ENCODE results near the gene SAP30BP. TPM values are rescaled to one million over a fixed set of nuclear protein-coding genes. Genes with fewer than 3 reads are reported as not detected.

Gene SAP30BP
- total RNA-seq, 1 donor from 2014 or later, result 41.4 TPM

DNA sequence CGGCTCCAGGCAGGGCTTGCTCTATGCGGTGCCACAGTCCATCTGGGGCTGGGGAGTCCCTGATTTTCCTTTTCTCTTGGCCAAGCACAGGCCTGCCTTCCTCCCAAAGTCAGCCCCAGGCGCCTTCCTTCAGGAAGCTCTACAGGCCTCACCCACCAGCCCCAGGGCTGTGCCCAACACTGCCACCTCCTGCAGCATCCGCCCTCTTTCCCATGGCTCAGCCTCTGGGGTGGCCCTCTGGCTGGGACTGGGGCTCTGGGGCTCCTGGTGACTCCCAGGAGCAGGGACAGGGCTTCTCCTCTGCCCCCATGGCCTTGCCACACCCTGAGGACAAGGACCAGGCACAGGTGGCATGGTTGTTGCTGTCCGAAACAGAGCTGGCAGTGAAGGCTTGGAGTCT is 54.9 kb downstream of the SAP30BP start:
- no peak for DNase-seq

DNA sequence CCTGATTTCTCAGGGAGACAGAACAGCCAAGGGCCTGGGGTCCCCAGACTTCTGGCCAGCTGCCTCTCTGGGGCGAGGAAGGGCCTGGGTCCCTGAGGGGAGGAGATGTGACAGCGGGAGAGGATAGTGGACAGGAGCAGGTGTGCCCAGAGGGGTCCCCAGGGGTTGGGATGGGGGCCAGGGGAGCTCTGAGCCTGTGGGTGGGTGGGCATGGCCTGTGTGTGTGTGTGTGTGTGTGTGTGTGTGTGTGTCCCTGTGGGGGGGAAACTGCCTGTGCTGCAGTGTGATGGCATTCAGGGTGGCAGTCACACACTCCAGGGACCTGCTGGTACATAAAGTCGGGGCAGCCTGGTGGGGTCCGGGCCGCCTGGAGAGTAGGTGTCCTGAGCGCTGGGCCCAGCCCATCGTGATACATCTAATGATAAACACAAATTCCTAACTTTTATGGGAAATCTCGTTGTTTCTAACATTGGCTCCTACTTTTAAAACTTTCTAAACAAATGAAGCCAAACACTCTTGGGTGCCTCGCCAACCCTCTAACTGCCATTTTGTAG is 55.5 kb downstream of the SAP30BP start:
- no peak for DNase-seq

DNA sequence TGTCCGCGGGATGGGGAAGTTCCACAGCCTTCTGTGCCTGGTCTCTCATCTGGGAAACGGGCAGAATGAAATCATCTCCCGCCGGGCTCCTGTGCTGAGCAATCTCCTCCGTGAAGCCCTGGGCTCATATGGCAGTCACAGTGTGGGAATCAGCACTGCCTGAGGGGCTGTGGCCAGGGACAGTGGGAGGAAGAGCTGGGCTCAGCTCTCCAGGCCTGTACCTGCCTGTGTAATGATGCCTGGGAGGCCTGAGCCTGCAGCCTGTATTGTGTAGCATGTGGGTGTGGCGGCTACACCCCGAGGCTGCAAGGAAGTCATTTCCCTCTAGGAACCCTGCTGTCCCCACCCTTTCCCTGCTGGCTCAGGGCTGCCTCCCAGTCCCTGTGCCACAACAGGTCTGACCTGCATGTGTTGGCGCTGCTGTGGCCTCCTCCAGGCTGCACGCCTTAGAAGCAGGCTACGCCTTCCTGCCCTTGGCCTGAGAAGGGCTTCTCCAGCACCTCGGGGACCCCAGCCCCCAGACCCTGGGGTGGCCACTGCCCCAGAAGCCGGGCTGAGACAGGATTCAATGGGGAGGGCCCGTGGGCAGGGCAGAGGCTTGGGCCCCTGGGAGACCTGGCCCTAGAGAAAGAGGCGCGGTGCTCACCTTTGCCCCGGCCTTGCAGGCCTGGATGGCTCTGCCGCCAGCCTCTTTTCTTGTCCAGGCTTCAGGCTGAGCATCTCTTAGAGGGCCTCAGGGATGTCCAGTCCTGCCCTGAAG is 56.2 kb downstream of the SAP30BP start:
- no peak for DNase-seq

DNA sequence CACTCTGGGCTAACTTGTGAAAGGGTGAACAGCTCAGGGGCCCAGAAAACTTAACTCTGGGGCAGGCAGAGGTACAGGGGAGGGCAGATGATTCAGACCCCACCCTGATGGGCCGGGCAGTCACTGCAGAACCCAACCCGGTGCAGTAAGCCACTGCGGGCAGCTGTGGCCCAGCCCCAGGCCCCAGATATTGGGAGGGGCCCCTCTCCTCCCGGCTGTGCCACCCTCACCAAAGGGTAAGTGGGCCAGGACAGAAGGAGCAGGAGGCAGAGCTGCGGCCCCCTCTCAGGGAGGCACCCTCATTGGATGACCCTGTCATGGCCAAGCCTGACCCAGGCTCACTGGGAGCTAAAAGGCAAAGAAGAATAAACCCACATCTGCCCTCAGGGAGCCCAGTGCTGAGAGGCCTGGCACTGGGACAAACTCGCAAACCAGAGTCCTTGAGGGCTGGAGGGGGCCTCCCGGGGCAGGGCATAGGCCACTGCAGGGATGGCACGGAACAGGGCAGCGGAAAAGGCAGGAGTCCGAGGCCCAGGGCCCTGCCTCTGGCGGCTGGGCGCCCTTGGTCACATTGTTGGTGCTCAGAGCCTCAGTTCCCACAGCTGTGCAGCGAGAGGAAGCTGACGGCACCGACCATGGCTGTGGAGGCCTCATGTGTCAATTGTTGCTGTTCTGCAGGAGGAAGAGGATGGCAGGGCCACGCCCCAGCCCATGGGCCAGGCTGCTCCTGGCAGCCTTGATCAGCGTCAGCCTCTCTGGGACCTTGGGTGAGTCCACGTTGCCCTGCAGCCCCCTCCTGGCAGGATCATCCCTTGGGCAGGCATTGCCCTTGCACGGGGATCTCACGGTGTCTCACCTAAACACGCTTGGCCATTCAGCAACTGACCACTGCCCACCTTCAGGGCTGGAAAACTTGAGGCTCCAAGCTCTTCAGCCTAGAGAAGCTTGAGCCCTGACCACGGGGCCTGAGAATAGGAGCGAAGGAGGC is 57.2 kb downstream of the SAP30BP start:
- no peak for DNase-seq

DNA sequence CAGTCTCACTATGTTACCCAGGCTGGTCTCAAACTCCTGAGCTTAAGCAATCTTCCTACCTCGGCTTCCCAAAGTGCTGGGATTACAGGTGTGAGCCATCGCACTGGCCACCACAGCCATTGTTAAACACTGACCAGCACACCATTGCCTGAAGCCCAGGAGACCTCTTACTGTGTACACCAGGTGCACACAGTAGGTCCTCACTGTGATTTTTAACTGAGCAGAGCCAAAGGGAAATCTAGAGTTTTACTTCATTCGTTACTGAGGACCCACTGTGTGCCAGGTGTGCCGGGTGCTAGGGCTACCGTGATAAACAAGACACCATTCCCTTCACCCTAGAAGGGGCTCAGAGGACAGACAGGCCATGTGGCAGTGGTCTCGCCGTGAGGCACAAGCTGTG is 58.4 kb downstream of the SAP30BP start:
- DNase-seq, result no peak

DNA sequence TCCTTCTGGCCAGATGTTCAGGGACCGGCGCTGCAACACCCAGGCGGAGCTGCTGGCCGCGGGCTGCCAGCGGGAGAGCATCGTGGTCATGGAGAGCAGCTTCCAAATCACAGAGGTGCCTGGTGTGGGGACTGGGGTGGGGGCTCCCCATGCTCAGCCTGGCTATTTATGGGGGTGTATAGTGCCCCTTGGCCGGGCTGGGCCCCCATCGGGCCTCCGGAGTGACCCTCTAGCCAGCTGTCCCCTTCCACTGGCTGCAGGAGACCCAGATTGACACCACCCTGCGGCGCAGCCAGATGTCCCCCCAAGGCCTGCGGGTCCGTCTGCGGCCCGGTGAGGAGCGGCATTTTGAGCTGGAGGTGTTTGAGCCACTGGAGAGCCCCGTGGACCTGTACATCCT is 60.3 kb downstream of the SAP30BP start:
- no peak for DNase-seq

DNA sequence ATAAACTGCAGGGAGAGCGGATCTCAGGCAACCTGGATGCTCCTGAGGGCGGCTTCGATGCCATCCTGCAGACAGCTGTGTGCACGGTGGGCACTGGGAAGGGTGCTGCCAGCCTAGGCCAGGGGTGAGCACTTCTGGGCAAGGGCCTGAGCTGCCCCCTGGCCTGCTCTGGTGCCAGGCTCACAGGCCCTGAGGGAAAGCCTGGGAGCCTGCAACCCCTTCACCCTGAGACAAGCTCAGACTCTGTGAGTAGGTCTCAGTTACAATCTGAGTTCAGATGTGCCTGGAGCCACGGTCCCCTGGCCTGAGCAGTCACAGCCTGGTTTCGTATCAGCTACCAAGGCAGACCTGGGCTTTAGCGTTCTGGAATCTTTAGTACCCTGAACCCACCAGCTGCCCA is 62.2 kb downstream of the SAP30BP start:
- DNase-seq, result no peak

DNA sequence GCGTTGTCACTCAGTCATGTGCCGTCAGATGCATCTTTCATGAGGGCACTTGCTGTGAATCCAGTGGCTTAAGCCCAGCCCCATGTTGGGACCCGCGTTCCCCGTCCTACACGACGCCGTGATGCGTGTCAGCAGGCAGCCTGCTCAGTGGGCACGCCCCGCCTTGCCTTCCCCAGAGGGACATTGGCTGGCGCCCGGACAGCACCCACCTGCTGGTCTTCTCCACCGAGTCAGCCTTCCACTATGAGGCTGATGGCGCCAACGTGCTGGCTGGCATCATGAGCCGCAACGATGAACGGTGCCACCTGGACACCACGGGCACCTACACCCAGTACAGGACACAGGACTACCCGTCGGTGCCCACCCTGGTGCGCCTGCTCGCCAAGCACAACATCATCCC is 62.9 kb downstream of the SAP30BP start:
- no peak for DNase-seq

DNA sequence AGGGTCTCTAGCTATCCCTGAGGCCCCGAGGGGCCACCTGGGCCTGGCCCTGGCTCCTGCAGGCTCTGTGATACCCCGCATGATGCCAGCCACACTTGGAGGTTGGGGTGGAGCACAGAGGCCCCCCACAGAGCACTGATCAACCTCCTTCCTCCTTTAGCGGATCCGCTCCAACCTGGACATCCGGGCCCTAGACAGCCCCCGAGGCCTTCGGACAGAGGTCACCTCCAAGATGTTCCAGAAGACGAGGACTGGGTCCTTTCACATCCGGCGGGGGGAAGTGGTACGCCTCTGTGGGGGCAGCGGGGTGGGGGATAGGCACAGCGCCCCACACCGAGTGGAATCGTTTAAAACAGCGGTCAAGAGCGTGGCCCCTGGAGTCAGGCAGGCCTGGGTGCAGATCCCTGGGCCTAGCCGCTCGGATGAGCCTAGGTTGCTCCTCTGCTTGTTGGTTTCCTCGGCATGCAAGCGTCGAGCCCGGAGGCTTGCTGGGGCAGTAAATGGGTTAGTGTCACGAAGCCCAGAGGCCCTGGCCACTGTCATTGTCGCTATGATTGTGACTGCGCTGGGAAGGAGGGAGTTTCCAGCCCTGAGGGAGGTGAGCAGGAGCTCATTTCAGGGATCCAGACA is 64.1 kb downstream of the SAP30BP start:
- DNase-seq, result no peak

DNA sequence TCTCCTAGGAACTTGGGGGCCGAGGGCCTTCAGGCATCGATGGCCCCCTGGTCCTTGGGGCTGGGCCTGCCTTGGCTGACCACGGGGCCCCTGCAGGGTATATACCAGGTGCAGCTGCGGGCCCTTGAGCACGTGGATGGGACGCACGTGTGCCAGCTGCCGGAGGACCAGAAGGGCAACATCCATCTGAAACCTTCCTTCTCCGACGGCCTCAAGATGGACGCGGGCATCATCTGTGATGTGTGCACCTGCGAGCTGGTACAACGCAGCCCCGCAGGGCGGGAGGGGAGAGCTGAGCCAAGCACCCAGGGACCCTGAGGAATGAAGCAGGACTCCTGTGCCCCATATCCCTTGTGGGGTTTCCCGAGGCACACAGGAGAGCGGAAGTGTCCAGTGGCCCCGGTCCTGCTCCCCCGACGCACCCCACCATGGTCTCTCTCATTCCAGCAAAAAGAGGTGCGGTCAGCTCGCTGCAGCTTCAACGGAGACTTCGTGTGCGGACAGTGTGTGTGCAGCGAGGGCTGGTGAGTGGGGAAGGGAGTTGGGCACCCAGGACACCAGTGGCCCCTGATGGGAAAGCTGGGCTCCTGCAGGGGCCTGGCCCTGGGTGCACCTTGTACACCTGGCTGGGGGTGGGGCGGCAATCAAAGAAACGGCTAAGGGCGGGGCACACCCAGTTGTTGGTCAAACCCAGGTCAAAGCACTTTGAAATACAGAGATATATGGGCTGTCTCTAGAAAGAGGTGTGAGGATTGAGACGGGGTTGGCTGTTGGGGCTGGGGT is 64.8 kb downstream of the SAP30BP start:
- DNase-seq, result no peak

DNA sequence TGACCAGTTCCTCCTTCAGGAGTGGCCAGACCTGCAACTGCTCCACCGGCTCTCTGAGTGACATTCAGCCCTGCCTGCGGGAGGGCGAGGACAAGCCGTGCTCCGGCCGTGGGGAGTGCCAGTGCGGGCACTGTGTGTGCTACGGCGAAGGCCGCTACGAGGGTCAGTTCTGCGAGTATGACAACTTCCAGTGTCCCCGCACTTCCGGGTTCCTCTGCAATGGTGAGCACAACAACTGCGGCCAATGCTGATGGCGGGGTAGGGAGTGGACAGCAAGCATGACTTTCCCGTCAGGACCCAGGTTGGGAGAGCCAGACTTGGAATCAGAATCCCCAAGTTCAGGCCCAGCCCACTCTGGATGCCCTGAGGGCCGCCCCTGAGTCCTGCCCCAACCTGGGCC is 66.3 kb downstream of the SAP30BP start:
- no peak for DNase-seq

DNA sequence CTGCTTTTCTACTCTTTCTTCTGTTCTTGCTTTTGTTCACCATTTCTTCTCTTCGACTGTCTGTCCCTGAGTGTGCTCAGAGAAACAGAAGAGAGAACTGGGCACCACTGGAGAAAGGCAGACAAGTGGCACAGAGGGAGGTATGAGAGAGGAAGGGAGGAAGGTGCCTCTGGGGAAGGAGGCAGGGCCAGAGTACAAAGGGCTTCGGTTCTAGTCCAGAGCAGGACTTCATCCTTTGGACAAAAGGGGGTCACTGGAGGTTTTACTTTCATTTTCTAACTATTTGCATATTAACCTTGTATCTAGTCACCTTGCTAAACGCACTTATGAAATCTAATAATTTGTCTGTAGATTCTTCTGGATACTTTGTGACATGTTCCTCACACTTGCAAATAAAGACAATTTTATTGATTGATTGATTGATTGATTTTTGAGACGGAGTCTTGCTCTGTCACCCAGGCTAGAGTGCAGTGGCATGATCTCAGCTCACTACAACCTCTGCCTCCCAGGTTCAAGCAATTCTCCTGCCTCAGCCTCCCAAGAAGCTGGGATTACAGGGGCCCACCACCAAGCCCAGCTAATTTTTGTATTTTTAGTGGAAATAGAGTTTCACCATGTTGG is 67.6 kb downstream of the SAP30BP start:
- no peak for DNase-seq

DNA sequence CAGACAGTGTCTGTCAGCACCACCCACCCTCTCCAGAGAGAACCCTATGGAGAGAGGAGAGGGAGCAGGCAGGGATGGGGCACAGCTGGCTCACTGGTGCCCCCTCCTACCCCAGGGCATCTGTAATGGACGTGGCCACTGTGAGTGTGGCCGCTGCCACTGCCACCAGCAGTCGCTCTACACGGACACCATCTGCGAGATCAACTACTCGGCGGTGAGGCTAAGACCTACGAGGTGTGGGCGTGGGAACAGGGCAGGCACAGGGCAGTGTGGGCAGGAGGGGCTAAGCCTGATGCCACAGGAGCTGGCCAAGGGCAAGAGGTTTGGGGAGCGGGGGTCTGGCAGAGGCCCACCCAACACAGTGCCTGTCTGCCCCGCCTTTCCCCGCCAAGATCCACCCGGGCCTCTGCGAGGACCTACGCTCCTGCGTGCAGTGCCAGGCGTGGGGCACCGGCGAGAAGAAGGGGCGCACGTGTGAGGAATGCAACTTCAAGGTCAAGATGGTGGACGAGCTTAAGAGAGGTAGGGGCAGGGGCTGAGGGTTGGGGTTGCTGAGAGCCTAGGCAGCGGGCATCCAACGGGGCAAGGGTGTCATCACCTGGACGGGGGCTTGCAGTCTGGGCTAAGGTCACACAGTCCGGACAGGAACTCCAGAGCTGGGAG is 69.2 kb downstream of the SAP30BP start:
- DNase-seq, result no peak

DNA sequence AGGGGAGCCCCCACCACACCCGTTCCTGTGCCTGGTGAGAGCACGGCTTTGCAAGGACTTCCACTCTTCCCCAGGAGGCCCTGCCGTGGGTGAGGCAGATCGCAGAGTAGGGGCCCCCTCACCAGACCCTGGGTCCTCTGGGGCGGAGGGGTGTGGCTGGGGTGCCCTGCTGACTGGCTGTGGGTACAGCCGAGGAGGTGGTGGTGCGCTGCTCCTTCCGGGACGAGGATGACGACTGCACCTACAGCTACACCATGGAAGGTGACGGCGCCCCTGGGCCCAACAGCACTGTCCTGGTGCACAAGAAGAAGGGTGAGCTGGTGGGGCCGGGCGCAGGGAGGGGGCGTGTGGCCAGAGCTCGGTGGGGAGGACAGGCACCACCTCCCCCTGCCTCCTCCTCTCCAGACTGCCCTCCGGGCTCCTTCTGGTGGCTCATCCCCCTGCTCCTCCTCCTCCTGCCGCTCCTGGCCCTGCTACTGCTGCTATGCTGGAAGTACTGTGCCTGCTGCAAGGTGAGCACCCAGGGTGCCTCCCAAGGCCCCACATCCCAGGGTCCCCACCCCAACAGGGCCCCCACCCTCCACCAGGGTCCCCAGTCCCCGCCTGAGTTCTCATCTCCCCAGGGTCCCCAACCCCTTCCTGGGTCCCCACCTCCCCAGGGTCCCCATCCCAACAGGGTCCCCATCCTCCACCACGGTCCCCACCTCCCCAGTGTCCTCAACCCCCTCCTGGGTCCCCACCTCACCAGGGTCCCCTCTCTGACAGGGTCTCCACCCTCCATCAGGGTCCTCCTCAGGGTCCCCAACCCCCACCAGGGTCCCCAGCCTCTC is 70.2 kb downstream of the SAP30BP start:
- no peak for DNase-seq

DNA sequence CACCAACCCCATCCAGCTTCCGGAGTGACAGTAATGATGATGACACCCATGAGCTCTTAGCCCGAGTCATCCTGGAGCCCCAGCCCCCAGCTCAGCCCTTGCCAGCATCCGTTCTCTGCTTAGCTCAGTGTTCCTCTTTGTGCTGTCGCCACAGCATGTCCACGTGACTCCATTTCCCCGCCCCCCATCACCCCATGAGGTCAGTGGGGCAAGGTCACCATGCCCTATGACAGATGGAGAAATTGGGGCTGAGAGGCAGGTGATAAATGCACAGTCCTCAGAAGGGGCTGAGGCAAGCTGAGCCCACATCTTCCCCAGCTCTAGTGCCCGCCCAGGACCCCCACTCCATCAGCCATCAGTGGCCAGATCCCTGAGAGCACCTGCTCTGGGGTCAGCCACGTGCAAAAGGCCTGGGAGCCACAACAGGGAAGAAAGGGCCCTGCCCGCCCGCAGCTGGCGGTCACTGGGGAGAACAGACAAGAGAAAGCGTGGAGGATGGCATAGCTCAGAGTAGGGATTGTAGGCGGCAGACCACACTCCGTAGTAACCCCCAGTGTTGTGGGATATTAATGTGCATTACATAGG is 71.2 kb downstream of the SAP30BP start:
- no peak for DNase-seq

DNA sequence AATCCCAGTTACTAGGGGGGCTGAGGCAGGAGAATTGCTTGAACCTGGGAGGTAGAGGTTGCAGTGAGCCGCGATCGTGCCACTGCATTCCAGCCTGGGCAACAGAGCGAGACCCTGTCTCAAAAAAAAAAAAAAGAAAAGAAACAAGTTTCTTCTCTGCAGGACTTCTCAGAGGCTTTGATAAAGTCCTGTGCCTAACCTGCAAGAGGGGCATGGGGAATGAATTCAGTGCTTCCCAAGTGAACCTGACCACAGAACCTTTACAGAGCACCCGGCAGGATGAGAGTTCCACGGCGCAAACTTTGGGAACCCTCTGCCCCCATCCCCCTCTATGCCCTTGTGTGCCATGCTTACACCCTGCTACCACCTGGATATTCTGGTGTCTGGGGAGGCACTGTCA is 72.0 kb downstream of the SAP30BP start:
- DNase-seq, result no peak

DNA sequence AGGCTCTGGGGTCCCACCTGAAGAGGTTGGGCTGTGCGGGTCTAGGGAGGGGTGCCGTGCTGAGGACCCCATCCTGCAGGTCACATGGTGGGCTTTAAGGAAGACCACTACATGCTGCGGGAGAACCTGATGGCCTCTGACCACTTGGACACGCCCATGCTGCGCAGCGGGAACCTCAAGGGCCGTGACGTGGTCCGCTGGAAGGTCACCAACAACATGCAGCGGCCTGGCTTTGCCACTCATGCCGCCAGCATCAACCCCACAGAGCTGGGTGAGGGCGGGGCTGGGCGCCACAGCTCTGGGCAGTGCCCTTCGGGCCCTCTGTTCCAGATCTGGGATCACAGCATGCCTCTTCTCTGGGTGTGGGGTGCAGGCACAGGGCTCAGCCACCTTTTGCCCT is 72.7 kb downstream of the SAP30BP start:
- DNase-seq, result no peak

DNA sequence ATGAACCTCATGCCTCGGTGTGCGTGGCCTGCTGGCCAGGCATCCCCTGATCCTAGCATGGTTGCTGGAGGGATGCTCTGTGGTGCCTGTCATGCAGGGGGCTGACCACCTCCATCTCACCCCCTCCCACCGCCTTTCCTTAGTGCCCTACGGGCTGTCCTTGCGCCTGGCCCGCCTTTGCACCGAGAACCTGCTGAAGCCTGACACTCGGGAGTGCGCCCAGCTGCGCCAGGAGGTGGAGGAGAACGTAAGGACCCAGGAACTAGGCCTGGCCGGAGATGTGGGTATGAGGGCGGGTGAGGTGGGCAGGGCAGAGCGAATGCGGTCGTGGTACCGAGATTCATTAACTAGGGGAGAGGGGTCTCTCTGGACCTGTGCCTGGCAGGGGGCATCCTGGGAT is 73.1 kb downstream of the SAP30BP start:
- no peak for DNase-seq

DNA sequence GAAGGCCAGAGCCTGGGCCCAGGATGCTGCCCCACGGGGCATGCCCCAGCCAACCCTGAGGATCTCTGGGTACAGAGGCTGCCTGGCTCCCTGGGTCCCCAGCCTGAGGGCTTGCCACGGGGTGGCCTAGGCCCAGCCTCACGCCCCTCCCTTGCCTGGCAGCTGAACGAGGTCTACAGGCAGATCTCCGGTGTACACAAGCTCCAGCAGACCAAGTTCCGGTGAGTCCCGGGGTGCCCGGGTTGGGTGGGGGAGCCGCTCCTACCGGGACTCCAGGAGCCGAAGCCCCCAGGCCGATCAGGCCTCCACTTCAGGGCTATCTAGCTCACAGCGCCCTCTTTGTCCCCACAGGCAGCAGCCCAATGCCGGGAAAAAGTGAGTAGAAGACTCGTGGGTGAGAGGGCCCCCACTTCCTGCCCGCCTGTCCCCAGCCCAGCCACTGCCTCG is 73.5 kb downstream of the SAP30BP start:
- DNase-seq, result no peak

All from skin of body (tissue), 2 donors.